ENCODE measurements around the gene ANXA5. TPM values are rescaled to one million over a fixed set of nuclear protein-coding genes. Genes with fewer than 3 reads are reported as not detected.

Gene ANXA5
- total RNA-seq, 2 experiments from 2014 or later, result 50.8 to 55.9 TPM

DNA sequence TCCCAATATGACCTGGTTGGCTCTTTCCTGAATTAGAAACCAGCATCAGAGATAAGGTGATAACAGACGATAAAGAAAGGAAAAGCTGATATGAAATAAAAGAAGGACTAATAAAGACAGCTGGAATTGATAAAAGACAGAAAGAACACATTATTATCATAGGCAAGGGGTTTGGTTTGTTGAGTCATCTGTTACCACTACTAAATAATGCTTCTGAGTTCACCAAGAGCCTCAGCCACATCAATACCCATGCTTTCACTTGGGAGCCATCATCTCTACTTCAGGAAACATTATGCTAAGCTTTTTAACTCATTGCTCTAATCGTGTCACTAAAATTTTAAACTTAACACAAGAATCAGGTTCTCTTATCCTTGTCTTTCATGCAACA is 27.6 kb downstream of the ANXA5 start:
- H3K4me1 Mint-ChIP-seq (ENCODE audit: low read depth), result no peaks in the 10 kb centered on the region
- no peak overlapping the region for H3K27ac ChIP-seq (ENCODE audit: low read depth in 1 of 2, low read length in 2 of 2)
- H3K4me3 ChIP-seq (ENCODE audit: low read length), result no peak overlapping the region
- DNase-seq, result no peak
- H3K9me3 ChIP-seq (ENCODE audit: control insufficient read depth in 1 of 2, insufficient read depth in 1 of 2, low read length in 2 of 2), result no peaks in the 10 kb centered on the region
- no peak overlapping the region for H3K27ac Mint-ChIP-seq
- peaks cover 73% of the 10 kb centered on the region for H3K36me3 Mint-ChIP-seq (ENCODE audit: low read depth)
- no peaks in the 10 kb centered on the region for H3K4me1 ChIP-seq (ENCODE audit: insufficient read depth, low read length)
- no peaks in the 10 kb centered on the region for H3K9me3 Mint-ChIP-seq
- POLR2A ChIA-PET, result no interaction called here
- no peaks in the 10 kb centered on the region for H3K27me3 ChIP-seq (ENCODE audit: control insufficient read depth in 1 of 2, insufficient read depth in 2 of 2, low read length in 2 of 2)
- H3K27me3 Mint-ChIP-seq, result no peaks in the 10 kb centered on the region
- ATAC-seq (ENCODE audit: poor library complexity), result no peak
- peaks cover 53% of the 10 kb centered on the region for H3K36me3 ChIP-seq (ENCODE audit: insufficient read depth, low read length)
- H3K4me3 Mint-ChIP-seq, result no peak overlapping the region
- CTCF ChIA-PET, result no interaction called here
- intact Hi-C loops (cut with DNase I, micrococcal nuclease), result no loop called here
- TF ChIP-seq, protein P1, sequence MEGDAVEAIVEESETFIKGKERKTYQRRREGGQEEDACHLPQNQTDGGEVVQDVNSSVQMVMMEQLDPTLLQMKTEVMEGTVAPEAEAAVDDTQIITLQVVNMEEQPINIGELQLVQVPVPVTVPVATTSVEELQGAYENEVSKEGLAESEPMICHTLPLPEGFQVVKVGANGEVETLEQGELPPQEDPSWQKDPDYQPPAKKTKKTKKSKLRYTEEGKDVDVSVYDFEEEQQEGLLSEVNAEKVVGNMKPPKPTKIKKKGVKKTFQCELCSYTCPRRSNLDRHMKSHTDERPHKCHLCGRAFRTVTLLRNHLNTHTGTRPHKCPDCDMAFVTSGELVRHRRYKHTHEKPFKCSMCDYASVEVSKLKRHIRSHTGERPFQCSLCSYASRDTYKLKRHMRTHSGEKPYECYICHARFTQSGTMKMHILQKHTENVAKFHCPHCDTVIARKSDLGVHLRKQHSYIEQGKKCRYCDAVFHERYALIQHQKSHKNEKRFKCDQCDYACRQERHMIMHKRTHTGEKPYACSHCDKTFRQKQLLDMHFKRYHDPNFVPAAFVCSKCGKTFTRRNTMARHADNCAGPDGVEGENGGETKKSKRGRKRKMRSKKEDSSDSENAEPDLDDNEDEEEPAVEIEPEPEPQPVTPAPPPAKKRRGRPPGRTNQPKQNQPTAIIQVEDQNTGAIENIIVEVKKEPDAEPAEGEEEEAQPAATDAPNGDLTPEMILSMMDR (IDR thresholded peaks at IDR 0.05), result no peak

DNA sequence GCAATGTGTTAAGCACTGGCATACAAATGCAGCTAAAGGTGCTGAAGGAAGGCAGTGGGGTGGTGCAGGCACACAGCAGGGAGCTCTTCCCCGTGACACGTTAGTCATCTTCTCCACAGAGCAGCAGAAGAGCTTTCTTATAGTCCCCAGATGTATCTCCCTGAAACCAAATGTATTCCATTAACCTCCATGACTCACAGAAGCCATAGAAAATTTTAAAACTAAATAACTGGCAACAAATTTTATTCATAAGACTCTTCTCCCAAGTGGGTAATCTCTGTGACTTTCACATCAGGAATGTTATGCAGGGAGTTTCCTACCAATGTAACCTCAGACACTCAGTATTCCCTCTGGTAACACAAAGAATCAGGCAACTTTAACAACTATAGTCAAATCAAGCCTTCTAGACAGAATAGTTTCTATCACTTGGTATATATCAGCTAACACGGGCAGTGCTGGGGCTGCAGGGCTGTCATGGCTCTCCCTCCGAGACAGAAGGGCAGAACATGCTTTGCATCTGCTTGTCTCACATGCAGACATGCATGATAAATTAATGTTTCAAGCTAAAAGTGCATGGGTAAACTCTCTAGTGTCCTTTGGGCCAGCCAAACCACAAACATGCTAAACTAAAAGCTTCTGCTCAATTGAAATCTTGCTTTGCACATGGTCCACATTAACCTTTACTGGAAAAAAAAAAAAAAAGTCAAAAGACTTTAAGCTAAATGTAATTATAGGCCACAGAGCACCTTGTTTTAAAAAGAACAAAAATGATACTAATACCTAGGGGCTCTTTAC is 28.2 kb downstream of the ANXA5 start:
- Mint-ChIP-seq H3K36me3 (ENCODE audit: low read depth) (peaks cover 75% of the 10 kb centered on the region), H3K4me3 (no peak overlapping the region), H3K4me1 (ENCODE audit: low read depth) (no peaks in the 10 kb centered on the region), H3K27me3 (no peaks in the 10 kb centered on the region), H3K27ac (no peak overlapping the region), H3K9me3 (no peaks in the 10 kb centered on the region)
- H3K27ac ChIP-seq (ENCODE audit: low read depth in 1 of 2, low read length in 2 of 2), result no peak overlapping the region
- no peaks in the 10 kb centered on the region for H3K27me3 ChIP-seq (ENCODE audit: control insufficient read depth in 1 of 2, insufficient read depth in 2 of 2, low read length in 2 of 2)
- ChIA-PET CTCF (no interaction called here), POLR2A (interaction anchor here (0.7 kb wide), 1 partner anchor 1064 kb away, joined by 3 read pairs; the partner anchor contains the start of gene BBS12)
- ATAC-seq (ENCODE audit: poor library complexity) (no peak), DNase-seq (no peak)
- H3K4me1 ChIP-seq (ENCODE audit: insufficient read depth, low read length), result no peaks in the 10 kb centered on the region
- no peak overlapping the region for H3K4me3 ChIP-seq (ENCODE audit: low read length)
- TF ChIP-seq, protein P1 (IDR thresholded peaks at IDR 0.05), result no peak
- no peaks in the 10 kb centered on the region for H3K9me3 ChIP-seq (ENCODE audit: control insufficient read depth in 1 of 2, insufficient read depth in 1 of 2, low read length in 2 of 2)
- H3K36me3 ChIP-seq (ENCODE audit: insufficient read depth, low read length), result peaks cover 53% of the 10 kb centered on the region
- intact Hi-C loops (cut with DNase I, micrococcal nuclease), result no loop called here

DNA sequence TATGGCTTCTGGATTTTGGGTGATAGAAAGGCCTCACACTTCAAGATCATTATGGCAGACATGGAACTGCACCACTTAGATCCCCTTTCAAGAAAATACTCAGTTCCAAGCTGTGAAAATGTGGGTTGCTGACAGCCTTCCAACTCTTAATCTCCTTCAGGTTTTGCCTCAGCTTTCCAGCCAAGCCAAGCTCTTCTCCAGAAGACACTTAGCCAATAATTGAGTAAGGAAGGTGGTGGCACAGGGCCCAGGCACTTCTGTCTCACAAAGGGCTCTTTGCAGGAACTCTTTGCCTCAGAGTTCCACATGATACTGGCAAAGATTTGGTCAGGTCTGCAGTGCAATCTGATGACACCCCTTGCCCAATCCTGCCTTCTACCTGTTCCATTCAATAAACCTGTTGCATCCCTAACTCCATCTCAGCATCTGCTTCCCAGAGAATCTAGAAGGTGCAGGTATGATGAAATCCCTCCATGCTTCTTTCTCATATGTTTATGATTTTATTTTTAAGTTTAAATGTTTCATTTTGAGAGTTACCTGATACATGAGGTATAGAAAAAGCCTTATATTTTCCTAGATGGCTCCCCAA is 30.6 kb downstream of the ANXA5 start:
- Mint-ChIP-seq H3K27me3 (no peaks in the 10 kb centered on the region), H3K9me3 (no peaks in the 10 kb centered on the region), H3K36me3 (ENCODE audit: low read depth) (peaks cover 62% of the 10 kb centered on the region), H3K27ac (no peak overlapping the region), H3K4me3 (no peak overlapping the region), H3K4me1 (ENCODE audit: low read depth) (no peaks in the 10 kb centered on the region)
- Histone ChIP-seq H3K27ac (ENCODE audit: low read depth in 1 of 2, low read length in 2 of 2) (no peak overlapping the region), H3K9me3 (ENCODE audit: control insufficient read depth in 1 of 2, insufficient read depth in 1 of 2, low read length in 2 of 2) (no peaks in the 10 kb centered on the region), H3K27me3 (ENCODE audit: control insufficient read depth in 1 of 2, insufficient read depth in 2 of 2, low read length in 2 of 2) (no peaks in the 10 kb centered on the region), H3K4me3 (ENCODE audit: low read length) (no peak overlapping the region), H3K4me1 (ENCODE audit: insufficient read depth, low read length) (no peaks in the 10 kb centered on the region), H3K36me3 (ENCODE audit: insufficient read depth, low read length) (peaks cover 34% of the 10 kb centered on the region)
- DNase-seq, result no peak
- intact Hi-C loops (cut with DNase I, micrococcal nuclease), result no loop called here
- POLR2A ChIA-PET, result no interaction called here
- TF ChIP-seq, protein P1 (IDR thresholded peaks at IDR 0.05), result no peak
- ATAC-seq (ENCODE audit: poor library complexity), result no peak
- CTCF ChIA-PET, result no interaction called here

Measured in CD4-positive, alpha-beta T cell (primary cell).